ENCODE results near the gene SYCP1. TPM values are rescaled to one million over a fixed set of nuclear protein-coding genes. Genes with fewer than 3 reads are reported as not detected.

The SYCP1 gene
- total and polyA plus RNA-seq, 2 donors (not counting 1 experiment from before 2014, with no cell fraction given) = not detected

- no peaks in the 10 kb centered on the region for H3K9me3 ChIP-seq (ENCODE audit: control extremely low read depth in 1 of 3, control insufficient read depth in 2 of 3, insufficient read depth in 1 of 3, low read length in 2 of 3)
- POLR2A ChIA-PET = no interaction called here
- H3K27me3 Mint-ChIP-seq = peaks cover 22% of the 10 kb centered on the region
- CTCF ChIA-PET = no interaction called here
- no peak overlapping the region for H3K27ac ChIP-seq (ENCODE audit: low read length in 2 of 2)
- H3K27ac Mint-ChIP-seq = no peak overlapping the region
- no peaks in the 10 kb centered on the region for H3K4me1 Mint-ChIP-seq
- no peak overlapping the region for H3K4me2 ChIP-seq (replicated peaks; ENCODE audit: low read depth, low read length, poor library complexity, severe bottlenecking)
- no peak for DNase-seq
- no peak for ATAC-seq (ENCODE audit: low read depth)
- no peaks in the 10 kb centered on the region for H3K36me3 ChIP-seq (replicated peaks in 1 of 2; ENCODE audit: control extremely low read depth in 1 of 2, control insufficient read depth in 1 of 2, extremely low read depth in 1 of 2, insufficient read depth in 2 of 2, low read length in 1 of 2)
- no peak overlapping the region for H2AFZ ChIP-seq (ENCODE audit: insufficient read depth, low read depth, low read length, poor library complexity, severe bottlenecking)
- 88% methylated on average over 1 of the region's 1 CpG for WGBS (ENCODE audit: insufficient coverage)
- no peaks in the 10 kb centered on the region for H3K4me1 ChIP-seq (ENCODE audit: control insufficient read depth in 2 of 2, insufficient read depth in 2 of 2, low read length in 2 of 2)
- no peak overlapping the region for H3K4me3 ChIP-seq (ENCODE audit: control extremely low read depth in 1 of 5, extremely low read depth in 1 of 5, insufficient read depth in 1 of 5, low read depth in 2 of 5, low read length in 4 of 5)
- peaks cover 4% of the 10 kb centered on the region for H3K9me3 Mint-ChIP-seq (ENCODE audit: insufficient read depth)
- H3K4me3 Mint-ChIP-seq = no peak overlapping the region
- H3K9ac ChIP-seq (ENCODE audit: low read length) = no peak overlapping the region
- no peaks in the 10 kb centered on the region for H4K20me1 ChIP-seq (ENCODE audit: control insufficient read depth, insufficient read depth, low read length, poor library complexity, severe bottlenecking)
- peaks cover 0 to 6% (median 2%) of the 10 kb centered on the region in 4 experiments for H3K27me3 ChIP-seq (replicated peaks in 1 of 4; ENCODE audit: control extremely low read depth in 1 of 4, control insufficient read depth in 3 of 4, insufficient read depth in 4 of 4, low read length in 3 of 4)
- intact Hi-C loops (cut with micrococcal nuclease) = no loop called here
- TF ChIP-seq EZH2 (IDR thresholded peaks at IDR 0.05; ENCODE audit: borderline replicate concordance, insufficient read depth, low read depth, low read length, poor library complexity, severe bottlenecking) = no peak
- no peaks in the 10 kb centered on the region for H3K79me2 ChIP-seq (ENCODE audit: control insufficient read depth, insufficient read depth, low read length)
Observed at GRCh38 chr1:114956570-114956969, 101.9 kb downstream of the SYCP1 start.

DNA sequence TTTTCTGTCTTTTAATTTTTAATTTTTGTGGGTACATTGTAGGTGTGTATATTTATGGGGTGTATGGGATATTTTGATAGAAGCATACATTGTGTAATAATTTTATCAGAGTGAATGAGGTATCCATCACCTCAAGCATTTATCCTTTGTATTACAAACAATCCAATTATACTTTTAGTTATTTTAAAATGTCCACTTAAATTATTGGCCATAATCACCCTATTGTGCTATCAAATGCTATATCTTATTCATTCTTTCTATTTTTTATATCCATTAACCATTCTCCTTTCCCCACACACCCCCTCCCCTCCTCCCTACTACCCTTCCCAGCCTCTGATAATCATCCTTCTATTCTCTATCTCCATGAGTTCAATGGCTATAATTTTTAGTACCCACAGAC is 104.8 kb downstream of the SYCP1 start:
- no peaks in the 10 kb centered on the region for H3K4me1 ChIP-seq (ENCODE audit: control insufficient read depth in 2 of 2, insufficient read depth in 2 of 2, low read length in 2 of 2)
- no peak overlapping the region for H3K4me2 ChIP-seq (replicated peaks; ENCODE audit: low read depth, low read length, poor library complexity, severe bottlenecking)
- H3K27me3 ChIP-seq (replicated peaks in 1 of 4; ENCODE audit: control extremely low read depth in 1 of 4, control insufficient read depth in 3 of 4, insufficient read depth in 4 of 4, low read length in 3 of 4) = peaks cover 0 to 6% (median 0%) of the 10 kb centered on the region in 4 experiments
- POLR2A ChIA-PET = no interaction called here
- TF ChIP-seq EZH2 (IDR thresholded peaks at IDR 0.05; ENCODE audit: borderline replicate concordance, insufficient read depth, low read depth, low read length, poor library complexity, severe bottlenecking) (no peak), CTCF (IDR thresholded peaks at IDR 0.05) (no peak)
- intact Hi-C loops (cut with micrococcal nuclease) = no loop called here
- Mint-ChIP-seq H3K4me1 (no peaks in the 10 kb centered on the region), H3K9me3 (ENCODE audit: insufficient read depth) (peaks cover 4% of the 10 kb centered on the region), H3K27me3 (peaks cover 24% of the 10 kb centered on the region), H3K4me3 (no peak overlapping the region), H3K27ac (no peak overlapping the region)
- no peak for ATAC-seq (ENCODE audit: low read depth)
- DNase-seq = no peak
- H3K4me3 ChIP-seq (ENCODE audit: control extremely low read depth in 1 of 5, extremely low read depth in 1 of 5, insufficient read depth in 1 of 5, low read depth in 2 of 5, low read length in 4 of 5) = no peak overlapping the region
- no peak overlapping the region for H3K9ac ChIP-seq (ENCODE audit: low read length)
- no peaks in the 10 kb centered on the region for H3K9me3 ChIP-seq (ENCODE audit: control extremely low read depth in 1 of 3, control insufficient read depth in 2 of 3, insufficient read depth in 1 of 3, low read length in 2 of 3)
- no peaks in the 10 kb centered on the region for H4K20me1 ChIP-seq (ENCODE audit: control insufficient read depth, insufficient read depth, low read length, poor library complexity, severe bottlenecking)
- H3K36me3 ChIP-seq (replicated peaks in 1 of 2; ENCODE audit: control extremely low read depth in 1 of 2, control insufficient read depth in 1 of 2, extremely low read depth in 1 of 2, insufficient read depth in 2 of 2, low read length in 1 of 2) = no peaks in the 10 kb centered on the region
- no peak overlapping the region for H3K27ac ChIP-seq (ENCODE audit: low read length in 2 of 2)
- H2AFZ ChIP-seq (ENCODE audit: insufficient read depth, low read depth, low read length, poor library complexity, severe bottlenecking) = no peak overlapping the region
- no peaks in the 10 kb centered on the region for H3K79me2 ChIP-seq (ENCODE audit: control insufficient read depth, insufficient read depth, low read length)
- CTCF ChIA-PET = no interaction called here

All from B cell (primary cell).